GM12874 (cell line): Measurements from ENCODE around the gene SERP1.

Experiments
- CTCF ChIP-seq: IDR thresholded peaks from 2 replicates; pipeline ENCODE4 v1.5.1; 2011; ENCODE audit warnings: low read depth, mild to moderate bottlenecking, control low read depth, low read length, moderate library complexity; ENCODE audit not compliant: insufficient read depth

The SERP1 gene

GRCh38 chr3:150577855-150578254 is 31.6 kb upstream of the SERP1 start:
- TF ChIP-seq CTCF, result no peak

- no peak for TF ChIP-seq CTCF
Measured at GRCh38 chr3:150567328-150567727, 21.0 kb upstream of the SERP1 start.

- TF ChIP-seq CTCF, result no peak
Measured at GRCh38 chr3:150564243-150564642, 17.9 kb upstream of the SERP1 start.

GRCh38 chr3:150557725-150558124 is 11.4 kb upstream of the SERP1 start:
- no peak for TF ChIP-seq CTCF

- no peak for TF ChIP-seq CTCF
Measured at GRCh38 chr3:150556792-150557191, 10.5 kb upstream of the SERP1 start.

GRCh38 chr3:150555859-150556436 is 9.7 kb upstream of the SERP1 start:
- TF ChIP-seq CTCF, result no peak

GRCh38 chr3:150547045-150547741 is 897 bp upstream of the SERP1 start:
- no peak for TF ChIP-seq CTCF
